Adrenal gland (tissue), 5 donors: ENCODE data around the gene STRIT1.

Experiments
- CTCF ChIP-seq, 6 experiments: fragments of 450-650 bp in 4 of 6; fragments of 200-600 bp in 2 of 6; sonication (generic) in 1 of 6; IDR thresholded peaks; 1 replicate in 5 of 6; 2 replicates in 1 of 6; pipeline versions ENCODE4 v1.5.1 to v1.8.0; 2016 to 2021; ENCODE audit warnings: antibody characterized with exemption in 6 of 6, mild to moderate bottlenecking in 2 of 6, moderate library complexity in 1 of 6
- POLR2A ChIP-seq, 2 donors: fragments of 450-650 bp; IDR thresholded peaks; one replicate each; pipeline ENCODE4 v1.6.1; 2017; ENCODE audit warnings: antibody characterized with exemption in 2 of 2, mild to moderate bottlenecking in 2 of 2, moderate library complexity in 1 of 2
- donor health status: DM: no; HTN: no; CAD: no.

DNA sequence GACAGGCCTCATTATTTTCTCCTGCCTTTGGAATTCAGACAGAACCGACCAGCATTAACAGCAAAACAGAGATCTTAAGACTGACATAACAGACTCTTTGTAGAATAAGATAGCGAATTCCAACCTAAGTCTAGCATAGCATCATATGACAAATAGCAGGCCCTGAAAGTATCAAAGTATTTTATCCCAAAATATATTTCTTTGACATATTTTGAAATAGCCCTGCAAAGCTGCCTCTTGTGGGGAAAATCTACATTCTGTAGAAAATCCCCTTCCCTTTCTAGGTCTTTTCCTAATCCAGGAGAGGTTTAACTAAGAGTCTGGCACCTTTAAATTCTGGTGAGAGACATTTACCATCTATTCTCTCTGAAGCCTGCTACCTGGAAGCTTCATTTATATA lies 34.4 kb upstream of the STRIT1 start:
- TF ChIP-seq CTCF (IDR thresholded peaks at IDR 0.05) (no peak), POLR2A (IDR thresholded peaks at IDR 0.05) (no peak)
